ENCODE data around the gene EAF2. TPM values are rescaled to one million over a fixed set of nuclear protein-coding genes. Genes with fewer than 3 reads are reported as not detected.

The EAF2 gene
- 0.72 and 9.2 TPM in 2 replicates for total RNA-seq

DNA sequence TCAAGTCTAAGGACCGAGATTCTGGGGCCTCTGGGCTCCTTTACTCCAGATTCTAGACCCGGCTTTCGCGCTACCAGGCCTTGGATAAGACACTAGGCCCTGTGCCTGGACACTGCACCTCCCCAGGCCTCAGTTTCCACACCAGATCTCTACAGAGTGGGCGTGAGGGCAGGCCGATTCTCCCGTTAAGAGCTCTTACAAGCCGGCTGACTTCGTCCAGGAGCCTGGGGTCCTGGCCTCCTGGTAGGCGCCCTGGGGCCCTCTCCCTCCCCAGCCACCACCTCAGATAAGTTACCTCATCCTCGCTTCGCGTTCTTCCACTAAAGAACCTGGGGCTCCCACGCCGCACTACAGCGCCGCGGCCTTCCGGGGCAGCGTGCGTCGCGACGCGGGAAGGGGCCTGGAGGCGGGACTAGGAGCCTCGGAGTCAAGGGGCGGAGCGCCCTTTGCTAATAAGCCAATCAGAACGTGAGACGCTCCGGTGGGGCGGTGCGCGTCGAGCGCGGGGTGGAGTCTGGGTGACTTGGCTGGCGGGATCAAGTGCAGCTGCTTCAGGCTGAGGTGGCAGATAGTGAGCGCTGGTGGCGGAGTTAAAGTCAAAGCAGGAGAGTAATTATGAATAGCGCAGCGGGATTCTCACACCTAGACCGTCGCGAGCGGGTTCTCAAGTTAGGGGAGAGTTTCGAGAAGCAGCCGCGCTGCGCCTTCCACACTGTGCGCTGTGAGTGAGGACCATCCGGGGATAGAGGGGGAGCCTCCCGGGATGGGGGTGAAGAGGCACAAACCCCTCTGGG is at the start of gene EAF2, which contains the start of gene IQCB1:
TSS of gene EAF2 (plus strand) at position 539 of the 794 bp plus-strand sequence. CDS start at position 616, 77 bp downstream.
TSS of gene IQCB1 (minus strand) at position 390 of the 794 bp plus-strand sequence. CDS start 6,100 bp downstream, outside the sequence.

DNA sequence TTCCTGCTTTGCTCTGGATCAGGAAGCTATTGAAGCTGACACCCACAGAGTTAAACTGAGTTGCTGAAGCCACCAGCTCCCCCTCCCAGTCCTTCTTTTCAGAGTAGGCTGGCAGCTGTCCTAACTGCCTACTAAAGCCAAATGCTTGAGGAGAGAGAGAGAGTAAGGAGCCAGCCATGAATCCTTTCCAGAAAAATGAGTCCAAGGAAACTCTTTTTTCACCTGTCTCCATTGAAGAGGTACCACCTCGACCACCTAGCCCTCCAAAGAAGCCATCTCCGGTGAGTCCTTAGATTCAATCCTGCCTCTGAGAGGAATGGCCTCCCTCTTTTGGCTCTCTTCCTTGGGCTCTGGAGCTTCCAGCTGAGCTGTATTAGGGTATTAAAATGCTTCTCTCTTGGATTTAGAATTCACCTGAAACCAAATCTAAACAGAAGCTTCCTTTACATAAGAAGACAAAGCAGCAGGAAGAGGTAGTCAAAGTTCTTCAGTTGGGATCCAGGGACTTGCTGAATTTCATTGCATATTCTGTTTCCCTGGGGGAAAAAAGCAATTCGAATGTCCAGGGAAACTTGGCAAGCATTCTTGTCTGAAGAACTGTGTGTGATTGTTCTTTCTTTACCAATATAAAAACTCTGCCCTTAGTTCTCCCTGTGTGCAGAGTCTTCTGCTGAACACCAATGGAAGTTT is 59.4 kb downstream of the EAF2 start, which contains the start of gene SLC15A2:
TSS of gene SLC15A2 (plus strand) at position 101 of the 690 bp plus-strand sequence. CDS start at position 177, 76 bp downstream.

Other genes with a start within 250 kb of the EAF2 start
- gene FBXO40, start 241.8 kb upstream of the EAF2 start, total RNA-seq = not detected in 2 replicates
- gene HCLS1, start 174.3 kb upstream of the EAF2 start, total RNA-seq = 1.4 and 1.9 TPM in 2 replicates
- gene GOLGB1, start 85.5 kb upstream of the EAF2 start, total RNA-seq = 31.3 and 36.9 TPM in 2 replicates
- 14.2 and 26.6 TPM in 2 replicates for gene IQCB1, start 149 bp upstream of the EAF2 start, total RNA-seq
- 0.96 and 6.2 TPM in 2 replicates for gene SLC15A2, start 59.2 kb downstream of the EAF2 start, total RNA-seq
- 0.96 and 2.6 TPM in 2 replicates for gene ILDR1, start 187.0 kb downstream of the EAF2 start, total RNA-seq
- under 0.01 TPM in 1 of 2 replicates, not detected in the other for gene CD86, start 220.2 kb downstream of the EAF2 start, total RNA-seq